ENCODE measurements around the gene GPR132. TPM values are rescaled to one million over a fixed set of nuclear protein-coding genes. Genes with fewer than 3 reads are reported as not detected.

Gene GPR132
- total and polyA plus RNA-seq, 10 of the 15 experiments (the other 5 are each of a cell fraction or from before 2014, with no cell fraction given): 1.9 to 49.3 (median 20.4) TPM

DNA sequence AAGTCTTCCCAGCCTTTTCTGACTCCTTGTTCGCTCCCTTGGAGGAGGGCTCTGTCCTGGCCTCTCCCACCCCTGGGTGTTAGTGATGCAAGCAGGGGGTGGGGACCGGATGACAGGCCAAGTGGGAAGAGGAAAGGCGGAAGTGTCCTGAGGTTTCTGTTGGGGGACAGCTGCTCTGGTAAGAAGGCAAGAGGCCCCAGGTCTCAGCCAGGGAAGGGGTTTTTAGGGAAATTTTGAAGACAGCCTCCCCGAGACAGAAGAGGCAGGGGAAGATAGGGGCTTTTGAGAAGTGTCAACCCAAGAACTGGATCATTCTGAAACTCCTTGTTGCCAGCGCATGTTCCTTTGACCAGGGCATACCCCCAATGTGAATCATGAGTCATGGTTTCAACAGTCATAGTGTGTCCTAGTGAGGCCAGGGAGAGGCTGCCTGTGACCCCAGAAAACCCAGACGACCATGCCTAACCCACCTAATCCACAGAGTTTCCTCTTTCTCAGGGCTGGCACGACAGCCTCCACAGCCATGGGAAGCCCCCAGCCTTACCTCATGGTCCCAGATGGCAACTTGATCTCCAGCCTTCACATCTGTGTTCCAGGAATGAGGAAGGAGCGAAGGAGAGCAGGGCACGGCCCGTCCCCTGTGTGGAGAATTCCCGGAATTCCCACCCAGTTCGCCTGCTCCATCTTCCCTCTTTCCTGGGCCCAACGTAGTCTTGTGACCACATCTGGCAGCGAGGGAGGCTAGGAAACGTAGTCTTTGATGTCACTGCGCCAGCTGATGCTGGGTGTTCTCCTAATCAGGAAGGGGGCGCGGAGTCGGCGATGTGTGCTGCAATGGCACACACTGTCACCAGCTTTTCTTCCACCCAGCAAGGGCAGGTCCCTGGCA is 4.9 kb upstream of the GPR132 start:
- H2AFZ ChIP-seq (ENCODE audit: control insufficient read depth, low read depth, low read length): peak overlapping the region; percentile 74
- no peaks in the 10 kb centered on the region for H3K27me3 ChIP-seq (replicated peaks in 1 of 2; ENCODE audit: control insufficient read depth in 2 of 2, insufficient read depth in 2 of 2, low read length in 1 of 2)
- CTCF ChIA-PET: interaction anchor here (0.9 to 7.6 kb wide), 5 partner anchors 8 to 24 kb away, joined by 3 to 67 read pairs (median 6); no protein-coding TSS in a partner anchor
- H3K9ac ChIP-seq (ENCODE audit: control insufficient read depth, insufficient read depth, low read length): peak overlapping the region; percentile 87
- intact Hi-C loops (cut with micrococcal nuclease; ENCODE audit: unreplicated experiment): loop anchor here (1.0 to 10.0 kb wide), 3 partner anchors 16 to 415 kb away; partner anchors contain the start of genes CDCA4 and CRIP1
- WGBS (ENCODE audit: insufficient coverage, insufficient replicate concordance, low lambda C conversion rate, missing lambda C conversion rate): 1% methylated on average over 19 of the region's 20 CpGs
- peak; percentile 93 for FAIRE-seq
- POLR2A ChIA-PET: interaction anchor here (0.6 to 2.7 kb wide), 5 partner anchors 11 to 113 kb away, joined by 3 to 12 read pairs (median 9); partner anchors contain the start of gene CDCA4
- H3K79me2 ChIP-seq (ENCODE audit: control insufficient read depth, insufficient read depth, low read length): peaks cover 24% of the 10 kb centered on the region
- in situ Hi-C loops (cut with MboI): no loop called here
- RAD21 ChIA-PET (ENCODE audit: unreplicated experiment): interaction anchor here (0.5 to 5.8 kb wide), 8 partner anchors 9 to 412 kb away, joined by 3 to 37 read pairs (median 4); partner anchors contain the start of gene CDCA4
- peak; percentile 98 for DNase-seq (ENCODE audit: low read depth, low spot score)
- no peaks in the 10 kb centered on the region for H3K36me3 ChIP-seq (ENCODE audit: control insufficient read depth in 2 of 2, insufficient read depth in 2 of 2, low read length in 1 of 2)
- no peaks in the 10 kb centered on the region for H3K9me3 ChIP-seq (replicated peaks; ENCODE audit: control insufficient read depth, insufficient read depth, low read length)
- H3K4me1 ChIP-seq (ENCODE audit: control insufficient read depth, insufficient read depth, low read length): peaks cover 65% of the 10 kb centered on the region
- BruUV-seq (replicated peaks): no TSS peak
- H3K4me2 ChIP-seq (ENCODE audit: control insufficient read depth, insufficient read depth): peak overlapping the region; percentile 100
- peak; percentile 56 for ATAC-seq
- H4K20me1 ChIP-seq (ENCODE audit: control insufficient read depth, insufficient read depth): no peaks in the 10 kb centered on the region
- SMC1A ChIA-PET (ENCODE audit: uncharacterized antibody, unreplicated experiment): interaction anchor here (0.7 to 3.8 kb wide), 5 partner anchors 9 to 24 kb away, joined by 5 to 21 read pairs (median 10); no protein-coding TSS in a partner anchor
- peak overlapping the region; percentile 99 for H3K27ac ChIP-seq (ENCODE audit: control insufficient read depth, insufficient read depth)
- H3K4me3 ChIP-seq: peak overlapping the region; percentile 40; the same call in 1 of the 2 replicates
- TF ChIP-seq ETV6 (conservative IDR thresholded peaks at IDR 0.05 in 1 of 2, IDR thresholded peaks at IDR 0.05 in 1 of 2; ENCODE audit: borderline replicate concordance in 1 of 2, low read depth in 1 of 2) (peak in 1 of 2 experiments; percentile 95; a peak in 1 of 4 replicates), KAT2A (conservative IDR thresholded peaks at IDR 0.05; ENCODE audit: control insufficient read depth, low read depth, low read length) (no peak), CHD1 (IDR thresholded peaks at IDR 0.05; ENCODE audit: low read depth, low read length) (peak; percentile 75; the same call in 1 of the 2 replicates), TCF3 (IDR thresholded peaks at IDR 0.05; ENCODE audit: borderline replicate concordance, insufficient read depth, low read depth, low read length) (peak; percentile 78), ZBED1 (IDR thresholded peaks at IDR 0.05; ENCODE audit: borderline replicate concordance) (peak; percentile 97), MYB (IDR thresholded peaks at IDR 0.05; ENCODE audit: borderline replicate concordance, low read depth, low read length) (no peak), IKZF2 (IDR thresholded peaks at IDR 0.05) (peak; percentile 99), CTCF (IDR thresholded peaks at IDR 0.05 in 2 of 3, conservative IDR thresholded peaks at IDR 0.05 in 1 of 3; ENCODE audit: control insufficient read depth in 2 of 3, extremely low read depth in 1 of 3, insufficient read depth in 1 of 3, low read depth in 3 of 3, low read length in 3 of 3) (no peak), POLR2AphosphoS2 (IDR thresholded peaks at IDR 0.05; ENCODE audit: low read depth, low read length) (no peak), JUNB (IDR thresholded peaks at IDR 0.05) (peak; percentile 99), PML (IDR thresholded peaks at IDR 0.05; ENCODE audit: low read length) (no peak), TARDBP (IDR thresholded peaks at IDR 0.05; ENCODE audit: borderline replicate concordance) (peak; percentile 64), KDM1A (IDR thresholded peaks at IDR 0.05; ENCODE audit: borderline replicate concordance) (no peak), IRF4 (IDR thresholded peaks at IDR 0.05; ENCODE audit: low read depth, low read length) (peak; percentile 97), ZBTB4 (CRISPR knock-in tag; IDR thresholded peaks at IDR 0.05) (0 out of 2 replicates have a peak, but pooled peaks have one; percentile 52)
